Astrocyte of the cerebellum (primary cell): ENCODE measurements around the gene OR2V1.

Experiments used
- DNase-seq: peaks from one replicate; pipeline ENCODE4 v3.0.0-alpha.2; 2011; ENCODE audit warnings: low read depth
- H3K4me3 ChIP-seq: 2 replicates; pipeline ENCODE4 v1.5.1; 2011; ENCODE audit warnings: mild to moderate bottlenecking, low read depth, low read length, moderate library complexity
- in situ Hi-C: cut with HindIII; loops from 2 replicates; pipeline ENCODE4 v1.10.0; 2017; ENCODE audit warnings: low sequenced_read_pairs
- TF ChIP-seq, protein P1 (sequence below): IDR thresholded peaks from 2 replicates; pipeline ENCODE4 v1.5.1; 2012; ENCODE audit warnings: low read length, low read depth, moderate library complexity, mild to moderate bottlenecking; ENCODE audit errors: missing control alignments

The OR2V1 gene

GRCh38 chr5:181126841-181127240, 4.1 kb downstream of the OR2V1 start:
- DNase-seq: no peak
- in situ Hi-C loops: no loop called here
- TF ChIP-seq, protein P1, sequence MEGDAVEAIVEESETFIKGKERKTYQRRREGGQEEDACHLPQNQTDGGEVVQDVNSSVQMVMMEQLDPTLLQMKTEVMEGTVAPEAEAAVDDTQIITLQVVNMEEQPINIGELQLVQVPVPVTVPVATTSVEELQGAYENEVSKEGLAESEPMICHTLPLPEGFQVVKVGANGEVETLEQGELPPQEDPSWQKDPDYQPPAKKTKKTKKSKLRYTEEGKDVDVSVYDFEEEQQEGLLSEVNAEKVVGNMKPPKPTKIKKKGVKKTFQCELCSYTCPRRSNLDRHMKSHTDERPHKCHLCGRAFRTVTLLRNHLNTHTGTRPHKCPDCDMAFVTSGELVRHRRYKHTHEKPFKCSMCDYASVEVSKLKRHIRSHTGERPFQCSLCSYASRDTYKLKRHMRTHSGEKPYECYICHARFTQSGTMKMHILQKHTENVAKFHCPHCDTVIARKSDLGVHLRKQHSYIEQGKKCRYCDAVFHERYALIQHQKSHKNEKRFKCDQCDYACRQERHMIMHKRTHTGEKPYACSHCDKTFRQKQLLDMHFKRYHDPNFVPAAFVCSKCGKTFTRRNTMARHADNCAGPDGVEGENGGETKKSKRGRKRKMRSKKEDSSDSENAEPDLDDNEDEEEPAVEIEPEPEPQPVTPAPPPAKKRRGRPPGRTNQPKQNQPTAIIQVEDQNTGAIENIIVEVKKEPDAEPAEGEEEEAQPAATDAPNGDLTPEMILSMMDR: no peak
- H3K4me3 ChIP-seq: no peak overlapping the region

DNA sequence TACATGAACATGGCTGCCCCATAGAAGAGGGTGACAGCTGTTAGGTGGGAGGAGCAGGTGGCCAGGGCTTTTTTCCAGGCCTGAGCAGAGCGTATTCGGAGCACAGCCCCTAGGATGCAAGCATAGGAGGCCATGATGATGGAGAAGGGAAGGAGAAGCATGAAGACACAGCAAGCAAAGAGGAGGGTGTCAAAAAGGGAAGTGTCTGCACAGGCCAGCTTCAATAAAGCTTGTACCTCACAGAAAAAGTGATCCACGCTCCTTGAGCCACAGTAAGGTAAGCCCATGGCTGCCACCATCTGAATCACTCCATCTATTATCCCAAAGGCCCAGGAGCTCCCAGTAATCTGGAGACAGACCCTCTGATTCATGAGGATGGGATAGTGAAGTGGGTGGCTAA, 6.4 kb downstream of the OR2V1 start:
- no peak overlapping the region for H3K4me3 ChIP-seq
- no peak for DNase-seq
- TF ChIP-seq, protein P1: no peak
- in situ Hi-C loops: no loop called here

DNA sequence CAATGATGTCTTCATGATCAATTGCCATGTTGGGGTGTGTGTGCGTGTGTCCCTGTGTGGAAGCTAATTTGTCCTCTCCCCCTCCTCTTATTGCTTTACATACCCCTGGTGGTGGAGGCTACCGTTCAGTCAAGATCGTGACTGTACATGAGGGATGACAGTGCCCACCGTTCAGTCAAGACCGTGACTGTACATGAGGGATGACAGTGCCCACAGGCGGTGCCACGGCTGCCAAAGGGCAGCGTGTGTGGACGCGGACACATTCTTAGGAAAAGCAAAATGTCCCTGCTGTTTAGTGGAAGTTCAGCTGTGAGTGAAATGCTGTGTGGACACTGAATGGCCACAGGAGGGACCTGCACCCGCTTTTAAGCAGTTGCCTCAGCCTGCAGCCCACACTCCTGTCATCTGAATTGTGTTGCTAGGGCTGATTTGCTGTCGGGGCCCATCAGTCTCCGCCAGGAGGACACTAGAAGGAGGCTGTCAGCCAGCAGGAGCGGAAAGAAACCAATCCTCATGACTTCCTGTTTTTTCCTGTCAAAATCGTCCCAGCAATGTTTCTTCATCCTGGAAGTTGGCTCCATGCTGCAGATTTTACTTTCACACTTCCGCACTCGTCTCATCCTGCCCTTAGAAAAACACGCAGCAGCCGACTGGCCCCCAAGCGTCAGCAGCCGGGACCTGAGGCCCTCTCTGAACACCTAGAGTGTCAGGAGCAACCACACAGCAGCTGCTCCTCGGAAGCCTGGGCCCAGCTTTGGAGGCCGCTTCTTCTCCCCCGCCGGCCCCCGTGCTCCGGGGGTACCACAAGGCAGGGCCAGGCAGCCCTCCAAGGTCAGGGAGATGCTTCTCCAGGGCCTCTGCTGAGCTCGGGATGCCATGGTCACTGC, 9.1 kb downstream of the OR2V1 start:
- in situ Hi-C loops: no loop called here
- H3K4me3 ChIP-seq: no peak overlapping the region
- TF ChIP-seq, protein P1: no peak
- no peak for DNase-seq

DNA sequence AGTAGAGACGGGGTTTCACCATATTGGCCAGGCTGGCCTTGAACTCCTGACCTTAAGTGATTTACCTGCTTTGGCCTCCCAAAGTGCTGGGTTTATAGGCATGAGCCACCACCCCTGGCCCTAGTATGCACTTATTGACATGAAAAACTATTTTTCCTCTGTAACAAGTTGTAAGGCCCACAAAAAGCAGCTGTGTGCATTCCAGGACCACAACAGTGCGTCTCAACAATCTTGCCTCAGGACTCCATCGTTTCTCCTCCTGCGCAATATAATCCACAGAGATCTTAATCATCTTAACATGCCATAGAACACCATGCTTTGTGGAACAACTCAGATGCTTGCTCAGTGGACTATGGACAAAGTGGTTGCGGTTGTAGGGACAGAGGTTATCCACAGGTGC, 10.2 kb downstream of the OR2V1 start:
- in situ Hi-C loops: no loop called here
- TF ChIP-seq, protein P1: no peak
- no peak overlapping the region for H3K4me3 ChIP-seq
- no peak for DNase-seq

DNA sequence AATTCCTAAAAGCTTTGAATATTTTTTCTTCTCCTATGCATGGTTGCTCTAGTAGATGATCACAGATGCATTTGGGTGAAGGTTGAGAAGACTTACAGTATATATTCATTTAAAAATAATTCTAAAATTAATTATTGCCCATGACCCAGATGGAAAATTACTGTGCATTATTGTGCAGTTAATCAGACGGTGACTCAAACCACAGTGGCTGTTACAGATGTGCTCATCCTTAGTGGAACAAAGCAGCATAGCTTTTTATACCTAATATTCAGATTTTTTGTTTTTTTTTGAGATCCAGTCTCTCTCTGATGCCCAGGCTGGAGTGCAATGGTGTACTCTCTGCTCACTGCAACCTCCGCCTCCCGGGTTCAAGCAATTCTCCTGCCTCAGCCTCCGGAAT, 10.7 kb downstream of the OR2V1 start:
- TF ChIP-seq, protein P1: no peak
- H3K4me3 ChIP-seq: no peak overlapping the region
- no peak for DNase-seq
- in situ Hi-C loops: no loop called here

DNA sequence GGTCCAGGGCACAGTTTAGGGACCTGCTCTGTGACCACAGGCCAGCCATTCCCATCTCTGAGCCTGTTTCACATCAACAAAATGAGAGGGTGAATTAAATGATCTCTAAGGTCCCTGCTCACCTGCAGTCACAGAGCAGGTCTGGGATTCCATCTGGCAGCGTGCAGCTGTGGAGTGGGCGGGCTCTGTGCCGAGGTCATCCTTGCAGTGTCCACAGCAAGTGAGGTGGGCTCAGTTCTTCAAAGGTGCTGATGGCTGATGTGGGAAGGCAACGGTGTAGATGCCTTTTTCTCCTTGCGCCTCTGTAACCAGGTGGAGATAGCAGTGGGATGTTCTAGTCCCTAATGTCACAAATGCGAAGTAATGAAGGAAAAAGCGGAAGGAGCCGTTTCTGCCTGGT, 11.9 kb downstream of the OR2V1 start:
- TF ChIP-seq, protein P1: no peak
- in situ Hi-C loops: no loop called here
- no peak overlapping the region for H3K4me3 ChIP-seq
- no peak for DNase-seq
